Measurements from ENCODE around the gene TEX11. TPM values are rescaled to one million over a fixed set of nuclear protein-coding genes. Genes with fewer than 3 reads are reported as not detected.

TEX11 gene
- total RNA-seq, 2 experiments from 2014 or later = not detected

DNA sequence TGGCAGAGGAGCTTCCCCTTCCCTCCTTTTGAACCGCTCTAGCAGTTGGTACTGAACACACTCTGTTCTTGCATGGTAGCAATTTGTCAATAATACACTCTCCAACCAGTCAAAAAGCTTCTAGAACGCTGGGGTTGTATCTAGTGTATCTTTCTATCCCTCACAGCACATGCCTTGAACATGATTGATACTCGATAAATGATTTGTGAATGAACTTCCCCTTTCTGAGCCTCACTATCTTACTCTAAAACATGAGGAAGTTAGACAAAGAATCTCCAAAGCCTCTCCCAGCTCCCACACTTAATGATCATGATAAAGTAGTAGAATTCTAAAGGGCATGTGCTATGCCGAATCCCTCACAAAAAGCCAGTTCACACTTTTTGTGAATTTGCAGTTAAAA, 399.4 kb downstream of the TEX11 start:
- Mint-ChIP-seq H3K4me3 (no peak overlapping the region), H3K27me3 (peaks cover 4% of the 10 kb centered on the region), H3K36me3 (ENCODE audit: low read depth) (peaks cover 3% of the 10 kb centered on the region), H3K27ac (peak overlapping the region; percentile 72), H3K9me3 (no peaks in the 10 kb centered on the region), H3K4me1 (ENCODE audit: low read depth) (peaks cover 37% of the 10 kb centered on the region)
- intact Hi-C loops (cut with micrococcal nuclease) = no loop called here
- DNase-seq (no peak), ATAC-seq (no peak)
- POLR2A ChIA-PET = interaction anchor here (0.8 kb wide), 1 partner anchor 53 kb away, joined by 3 read pairs; no protein-coding TSS in a partner anchor
- TF ChIP-seq, protein P1, sequence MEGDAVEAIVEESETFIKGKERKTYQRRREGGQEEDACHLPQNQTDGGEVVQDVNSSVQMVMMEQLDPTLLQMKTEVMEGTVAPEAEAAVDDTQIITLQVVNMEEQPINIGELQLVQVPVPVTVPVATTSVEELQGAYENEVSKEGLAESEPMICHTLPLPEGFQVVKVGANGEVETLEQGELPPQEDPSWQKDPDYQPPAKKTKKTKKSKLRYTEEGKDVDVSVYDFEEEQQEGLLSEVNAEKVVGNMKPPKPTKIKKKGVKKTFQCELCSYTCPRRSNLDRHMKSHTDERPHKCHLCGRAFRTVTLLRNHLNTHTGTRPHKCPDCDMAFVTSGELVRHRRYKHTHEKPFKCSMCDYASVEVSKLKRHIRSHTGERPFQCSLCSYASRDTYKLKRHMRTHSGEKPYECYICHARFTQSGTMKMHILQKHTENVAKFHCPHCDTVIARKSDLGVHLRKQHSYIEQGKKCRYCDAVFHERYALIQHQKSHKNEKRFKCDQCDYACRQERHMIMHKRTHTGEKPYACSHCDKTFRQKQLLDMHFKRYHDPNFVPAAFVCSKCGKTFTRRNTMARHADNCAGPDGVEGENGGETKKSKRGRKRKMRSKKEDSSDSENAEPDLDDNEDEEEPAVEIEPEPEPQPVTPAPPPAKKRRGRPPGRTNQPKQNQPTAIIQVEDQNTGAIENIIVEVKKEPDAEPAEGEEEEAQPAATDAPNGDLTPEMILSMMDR (IDR thresholded peaks at IDR 0.05) = no peak
- CTCF ChIA-PET = no interaction called here

DNA sequence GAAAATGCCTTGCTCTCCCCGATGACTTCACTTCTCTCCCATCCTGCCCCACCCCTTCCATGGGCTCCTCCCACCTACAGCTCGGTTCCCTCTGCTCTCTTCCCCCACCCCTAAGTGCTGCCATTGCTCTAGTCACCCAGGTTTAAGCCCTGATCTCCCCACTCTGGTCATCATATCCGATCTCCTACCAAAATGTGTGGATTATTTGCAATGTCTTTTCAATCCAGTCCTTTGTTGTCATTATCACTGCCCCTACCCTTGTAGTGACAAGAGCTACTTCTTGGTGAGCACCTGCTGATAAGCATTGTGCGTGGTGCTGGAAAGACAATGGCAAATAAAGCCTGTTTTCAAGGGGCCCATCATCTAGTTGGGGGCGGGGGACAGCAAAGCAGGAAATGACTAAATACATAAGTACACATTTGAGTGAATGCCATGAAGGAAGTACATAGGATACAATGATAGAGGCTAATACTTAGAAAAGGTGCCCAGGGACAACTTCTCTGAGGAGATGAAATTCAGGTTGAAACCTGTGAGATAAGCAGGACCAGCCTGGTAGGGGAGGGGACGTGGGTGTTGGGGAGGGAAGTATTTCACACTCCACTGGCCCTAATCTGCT, 400.1 kb downstream of the TEX11 start:
- CTCF ChIA-PET = no interaction called here
- Mint-ChIP-seq H3K9me3 (no peaks in the 10 kb centered on the region), H3K4me3 (no peak overlapping the region), H3K4me1 (ENCODE audit: low read depth) (peaks cover 38% of the 10 kb centered on the region), H3K27me3 (peaks cover 2% of the 10 kb centered on the region), H3K27ac (peak overlapping the region; percentile 72), H3K36me3 (ENCODE audit: low read depth) (peaks cover 3% of the 10 kb centered on the region)
- peak; percentile 56 for DNase-seq
- ATAC-seq = peak; percentile 73
- TF ChIP-seq, protein P1 (IDR thresholded peaks at IDR 0.05) = no peak
- POLR2A ChIA-PET = interaction anchor here (0.8 kb wide), 1 partner anchor 52 kb away, joined by 3 read pairs; no protein-coding TSS in a partner anchor
- intact Hi-C loops (cut with micrococcal nuclease) = no loop called here

DNA sequence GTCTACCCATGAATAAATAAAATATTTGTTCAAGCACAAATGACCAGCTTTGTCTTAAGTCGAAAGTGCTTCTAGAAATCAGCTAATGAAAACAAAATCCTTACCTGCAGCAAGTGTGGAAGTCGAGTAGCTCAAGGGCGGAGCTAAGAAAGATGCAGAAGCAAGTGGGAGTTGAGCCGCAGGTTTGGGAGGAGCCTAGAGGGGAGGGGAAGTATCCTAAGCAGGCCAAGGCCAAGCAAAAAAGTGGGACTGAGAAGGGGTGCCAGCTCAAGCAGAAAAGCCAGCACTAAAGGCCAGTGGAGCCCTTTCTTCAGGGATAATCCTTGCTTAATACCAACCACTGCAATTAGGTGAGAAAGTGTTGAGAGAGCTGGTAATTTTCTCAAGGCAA, 403.1 kb downstream of the TEX11 start:
- no peak for ATAC-seq
- no peak overlapping the region for H3K4me3 Mint-ChIP-seq
- peaks cover 8% of the 10 kb centered on the region for H3K36me3 Mint-ChIP-seq (ENCODE audit: low read depth)
- peak overlapping the region; percentile 62 for H3K27ac Mint-ChIP-seq
- H3K9me3 Mint-ChIP-seq = no peaks in the 10 kb centered on the region
- no peaks in the 10 kb centered on the region for H3K27me3 Mint-ChIP-seq
- intact Hi-C loops (cut with micrococcal nuclease) = no loop called here
- no peak for DNase-seq
- H3K4me1 Mint-ChIP-seq (ENCODE audit: low read depth) = peaks cover 38% of the 10 kb centered on the region
- TF ChIP-seq, protein P1 (IDR thresholded peaks at IDR 0.05) = no peak
- ChIA-PET POLR2A (no interaction called here), CTCF (interaction anchor here (1.0 to 1.3 kb wide), 2 partner anchors 69 to 160 kb away, joined by 3 to 4 read pairs; no protein-coding TSS in a partner anchor)

DNA sequence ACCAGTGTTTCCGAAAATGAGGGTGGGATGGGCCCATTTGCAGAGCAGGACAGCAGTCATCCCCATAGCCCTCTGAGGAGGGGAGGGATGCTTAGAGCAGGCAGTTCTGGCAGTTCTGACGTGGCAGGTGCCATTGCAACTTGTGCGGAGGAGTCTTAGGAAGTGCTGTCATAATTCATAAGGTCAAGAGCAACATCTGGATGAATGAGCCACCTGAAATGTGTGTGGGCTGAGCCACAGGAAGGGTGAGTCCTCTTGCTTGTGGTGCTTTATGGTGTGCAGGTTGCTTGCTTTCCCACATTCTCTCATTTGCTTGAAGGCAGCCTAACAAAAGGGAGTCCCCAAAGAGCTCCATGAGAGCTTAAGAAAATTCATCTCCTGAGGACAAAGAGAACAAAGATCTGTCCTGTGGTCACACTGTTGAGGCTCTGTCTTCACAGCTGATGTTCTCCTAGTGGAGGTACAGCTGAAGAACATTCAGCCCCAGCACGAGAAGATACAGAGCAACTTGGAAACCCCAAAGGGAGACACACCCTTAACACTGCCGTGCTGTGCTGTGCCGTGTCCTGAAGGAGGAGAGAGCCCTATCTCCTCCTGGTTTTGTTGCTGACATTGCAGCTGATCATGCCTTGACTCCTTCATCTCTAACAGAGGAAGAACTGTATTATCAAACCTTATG, 403.6 kb downstream of the TEX11 start:
- CTCF ChIA-PET = interaction anchor here (1.0 to 1.3 kb wide), 2 partner anchors 69 to 160 kb away, joined by 3 to 4 read pairs; no protein-coding TSS in a partner anchor
- ATAC-seq (peak; percentile 75), DNase-seq (peak; percentile 68)
- TF ChIP-seq, protein P1 (IDR thresholded peaks at IDR 0.05) = no peak
- H3K27ac Mint-ChIP-seq = peak overlapping the region; percentile 81
- no peaks in the 10 kb centered on the region for H3K27me3 Mint-ChIP-seq
- no peaks in the 10 kb centered on the region for H3K9me3 Mint-ChIP-seq
- peaks cover 8% of the 10 kb centered on the region for H3K36me3 Mint-ChIP-seq (ENCODE audit: low read depth)
- intact Hi-C loops (cut with micrococcal nuclease) = no loop called here
- POLR2A ChIA-PET = no interaction called here
- no peak overlapping the region for H3K4me3 Mint-ChIP-seq
- H3K4me1 Mint-ChIP-seq (ENCODE audit: low read depth) = peaks cover 38% of the 10 kb centered on the region

DNA sequence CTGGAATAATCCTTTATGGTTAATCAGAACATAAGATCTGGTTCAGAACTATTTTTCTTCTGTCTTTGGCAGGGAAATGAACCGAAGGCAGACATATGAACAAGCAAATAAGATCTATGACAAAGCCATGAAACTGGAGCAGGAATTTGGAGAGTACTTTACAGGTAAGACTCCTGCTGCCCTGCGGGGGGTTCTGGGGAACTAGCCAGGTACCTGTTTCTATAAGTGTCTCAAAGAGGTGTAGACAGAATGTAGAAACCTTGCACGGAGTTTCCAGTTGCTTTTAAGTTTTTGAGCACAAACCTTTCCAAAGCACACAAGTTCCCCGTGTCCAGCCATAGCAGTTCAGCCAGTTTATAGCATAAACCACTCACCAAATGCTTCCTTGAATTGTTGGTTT, 407.7 kb downstream of the TEX11 start:
- TF ChIP-seq, protein P1 (IDR thresholded peaks at IDR 0.05) = no peak
- intact Hi-C loops (cut with micrococcal nuclease) = no loop called here
- Mint-ChIP-seq H3K4me1 (ENCODE audit: low read depth) (peaks cover 17% of the 10 kb centered on the region), H3K27me3 (no peaks in the 10 kb centered on the region), H3K9me3 (no peaks in the 10 kb centered on the region), H3K27ac (no peak overlapping the region), H3K36me3 (ENCODE audit: low read depth) (peaks cover 12% of the 10 kb centered on the region), H3K4me3 (no peak overlapping the region)
- no peak for ATAC-seq
- ChIA-PET POLR2A (no interaction called here), CTCF (no interaction called here)
- DNase-seq = no peak

All from activated CD8-positive, alpha-beta T cell treated with anti-CD3 and anti-CD28 coated beads for 36 hours (primary cell).